Neuronal stem cell (in vitro differentiated cells): Measurements from ENCODE around the gene APC.

Experiments
- DNase-seq: peaks from one replicate; pipeline ENCODE4 v3.0.0-alpha.2; 2013; ENCODE audit warnings: low spot score
- H2AFZ ChIP-seq: one replicate; pipeline ENCODE4 v1.6.1; 2013; ENCODE audit warnings: mild to moderate bottlenecking, low read length, inconsistent platforms
- H2AK5ac ChIP-seq: 2 replicates; pipeline ENCODE4 v1.6.1; 2013; ENCODE audit warnings: low read depth, mild to moderate bottlenecking, inconsistent platforms, low read length, moderate library complexity, mixed read lengths
- H2BK120ac ChIP-seq: 2 replicates; pipeline ENCODE4 v1.6.1; 2013; ENCODE audit warnings: low read depth, mild to moderate bottlenecking, inconsistent platforms, low read length, moderate library complexity, mixed read lengths
- H2BK12ac ChIP-seq: one replicate; pipeline ENCODE4 v1.6.1; 2013; ENCODE audit warnings: low read length, inconsistent platforms
- H2BK15ac ChIP-seq: 2 replicates; pipeline ENCODE4 v1.6.1; 2013; ENCODE audit warnings: mild to moderate bottlenecking, low read length, inconsistent platforms, mixed read lengths
- H2BK5ac ChIP-seq: one replicate; pipeline ENCODE4 v1.6.1; 2013; ENCODE audit warnings: inconsistent platforms, mild to moderate bottlenecking, low read length, moderate library complexity
- H3K14ac ChIP-seq: one replicate; pipeline ENCODE4 v1.6.1; 2013; ENCODE audit warnings: low read length, inconsistent platforms
- H3K18ac ChIP-seq: 2 replicates; pipeline ENCODE4 v1.6.1; 2013; ENCODE audit warnings: low read length, inconsistent platforms
- H3K23ac ChIP-seq: 2 replicates; pipeline ENCODE4 v1.6.1; 2013; ENCODE audit warnings: low read depth, mild to moderate bottlenecking, mixed read lengths, low read length, inconsistent platforms; ENCODE audit not compliant: poor library complexity
- H3K27ac ChIP-seq: replicated peaks from 3 replicates; pipeline ENCODE4 v1.5.1; 2013; ENCODE audit warnings: low read length, inconsistent platforms
- H3K27me3 ChIP-seq, 3 experiments: 2 replicates each; pipeline ENCODE4 v1.6.1; 2013; ENCODE audit warnings: low read length in 3 of 3, mild to moderate bottlenecking in 2 of 3, inconsistent platforms in 1 of 3, low read depth in 1 of 3, mixed read lengths in 1 of 3, moderate library complexity in 1 of 3; ENCODE audit not compliant: control insufficient read depth in 3 of 3, insufficient read depth in 3 of 3
- H3K36me3 ChIP-seq, 2 donors: replicated peaks in 1 of 2; 2 replicates each; pipeline ENCODE4 v1.6.1; 2013; ENCODE audit warnings: low read length in 2 of 2; ENCODE audit not compliant: control insufficient read depth in 2 of 2, insufficient read depth in 2 of 2
- H3K4ac ChIP-seq: 2 replicates; pipeline ENCODE4 v1.6.1; 2013; ENCODE audit warnings: inconsistent platforms, mild to moderate bottlenecking, low read length, moderate library complexity
- H3K4me1 ChIP-seq, 2 donors: 1 replicate in 1 of 2; 2 replicates in 1 of 2; pipeline ENCODE4 v1.6.1; 2013; ENCODE audit warnings: low read length in 2 of 2, low read depth in 1 of 2; ENCODE audit not compliant: control insufficient read depth in 2 of 2, insufficient read depth in 1 of 2
- H3K4me2 ChIP-seq: one replicate; pipeline ENCODE4 v1.6.1; 2013; ENCODE audit warnings: mild to moderate bottlenecking, low read length, inconsistent platforms; ENCODE audit not compliant: insufficient read depth, poor library complexity, severe bottlenecking
- H3K4me3 ChIP-seq, 2 donors: 2 replicates each; pipeline ENCODE4 v1.5.1; 2013; ENCODE audit warnings: low read length in 2 of 2, mild to moderate bottlenecking in 2 of 2, inconsistent platforms in 1 of 2, moderate library complexity in 1 of 2
- H3K79me1 ChIP-seq: one replicate; pipeline ENCODE4 v1.6.1; 2013; ENCODE audit warnings: low read depth, mild to moderate bottlenecking, inconsistent platforms, low read length, moderate library complexity
- H3K9ac ChIP-seq: one replicate; pipeline ENCODE4 v1.6.1; 2013; ENCODE audit warnings: mild to moderate bottlenecking, low read depth, low read length, inconsistent platforms; ENCODE audit not compliant: poor library complexity
- H3K9me3 ChIP-seq, 2 donors: replicated peaks in 1 of 2; 2 replicates each; pipeline versions ENCODE3 to v1.6.1; 2013; ENCODE audit warnings: low read length in 2 of 2, mild to moderate bottlenecking in 2 of 2, inconsistent platforms in 1 of 2, low read depth in 1 of 2, mixed read lengths in 1 of 2, moderate library complexity in 1 of 2; ENCODE audit not compliant: control insufficient read depth in 2 of 2, insufficient read depth in 1 of 2
- H4K8ac ChIP-seq: one replicate; pipeline ENCODE4 v1.6.1; 2013; ENCODE audit warnings: low read depth, mild to moderate bottlenecking, inconsistent platforms, low read length, moderate library complexity
- H4K91ac ChIP-seq: one replicate; pipeline ENCODE4 v1.6.1; 2013; ENCODE audit warnings: low read length, low read depth, mild to moderate bottlenecking, inconsistent platforms; ENCODE audit not compliant: poor library complexity
- WGBS, 2 donors: extraction: QIAGEN DNeasy Blood & Tissue Kit; methylation state at CpG; one replicate each; pipeline ENCODE4 v1.1.7; 2013; ENCODE audit warnings: missing lambda C conversion rate in 2 of 2, mixed read lengths in 1 of 2; ENCODE audit not compliant: insufficient read length in 2 of 2, insufficient replicate concordance in 1 of 2; ENCODE audit errors: extremely low coverage in 2 of 2; 5-methylcytosine and 5-hydroxymethylcytosine counted together

The APC gene

GRCh38 chr5:112867411-112867810, 129.7 kb downstream of the APC start:
- peaks cover 12 to 95% of the 10 kb centered on the region in 2 donors for H3K36me3 ChIP-seq
- H3K9ac ChIP-seq: no peak overlapping the region
- H4K91ac ChIP-seq: no peak overlapping the region
- peaks cover under 1 to 3% of the 10 kb centered on the region in 2 donors for H3K4me1 ChIP-seq
- H3K23ac ChIP-seq: no peak overlapping the region
- no peaks in the 10 kb centered on the region for H3K27me3 ChIP-seq
- no peak overlapping the region for H2BK120ac ChIP-seq
- no CpG with 5 or more reads among the region's 5 CpGs for WGBS, 2 donors
- H3K14ac ChIP-seq: no peak overlapping the region
- H3K27ac ChIP-seq: no peak overlapping the region
- no peak overlapping the region for H2AFZ ChIP-seq
- no peak overlapping the region for H2AK5ac ChIP-seq
- no peak overlapping the region for H3K4me2 ChIP-seq
- H4K8ac ChIP-seq: no peak overlapping the region
- no peak overlapping the region for H2BK5ac ChIP-seq
- no peak for DNase-seq
- H3K4me3 ChIP-seq: no peak overlapping the region
- peaks cover 4% of the 10 kb centered on the region for H3K79me1 ChIP-seq
- no peak overlapping the region for H2BK12ac ChIP-seq
- no peak overlapping the region for H3K18ac ChIP-seq
- no peaks in the 10 kb centered on the region for H3K9me3 ChIP-seq
- H3K4ac ChIP-seq: no peak overlapping the region
- no peak overlapping the region for H2BK15ac ChIP-seq

GRCh38 chr5:112869948-112870347, 132.3 kb downstream of the APC start:
- H3K4ac ChIP-seq: no peak overlapping the region
- no peaks in the 10 kb centered on the region for H3K4me1 ChIP-seq
- no peak overlapping the region for H3K14ac ChIP-seq
- no peak overlapping the region for H2AK5ac ChIP-seq
- no peak overlapping the region for H2BK12ac ChIP-seq
- WGBS, 2 donors: no CpG with 5 or more reads among the region's 3 CpGs
- H3K18ac ChIP-seq: no peak overlapping the region
- no peak overlapping the region for H2BK5ac ChIP-seq
- H3K9me3 ChIP-seq: no peaks in the 10 kb centered on the region
- no peak overlapping the region for H3K27ac ChIP-seq
- H2BK120ac ChIP-seq: no peak overlapping the region
- H3K4me2 ChIP-seq: no peak overlapping the region
- peaks cover 10 to 87% of the 10 kb centered on the region in 2 donors for H3K36me3 ChIP-seq
- no peak overlapping the region for H4K8ac ChIP-seq
- peaks cover 4% of the 10 kb centered on the region for H3K79me1 ChIP-seq
- no peak overlapping the region for H4K91ac ChIP-seq
- no peak for DNase-seq
- H3K27me3 ChIP-seq: no peaks in the 10 kb centered on the region
- H2AFZ ChIP-seq: no peak overlapping the region
- no peak overlapping the region for H3K4me3 ChIP-seq
- H3K9ac ChIP-seq: no peak overlapping the region
- H3K23ac ChIP-seq: no peak overlapping the region
- no peak overlapping the region for H2BK15ac ChIP-seq

- H3K27ac ChIP-seq: no peak overlapping the region
- no peak overlapping the region for H3K4ac ChIP-seq
- H3K36me3 ChIP-seq: peaks cover 9 to 85% of the 10 kb centered on the region in 2 donors
- no peaks in the 10 kb centered on the region for H3K4me1 ChIP-seq
- no peak overlapping the region for H4K91ac ChIP-seq
- H2BK15ac ChIP-seq: no peak overlapping the region
- H3K23ac ChIP-seq: no peak overlapping the region
- no peak overlapping the region for H3K18ac ChIP-seq
- no peak overlapping the region for H2AFZ ChIP-seq
- H4K8ac ChIP-seq: no peak overlapping the region
- no peak overlapping the region for H3K4me3 ChIP-seq
- no peak overlapping the region for H2BK5ac ChIP-seq
- DNase-seq: no peak
- H2BK12ac ChIP-seq: no peak overlapping the region
- H2AK5ac ChIP-seq: no peak overlapping the region
- no peak overlapping the region for H3K4me2 ChIP-seq
- no peak overlapping the region for H3K9ac ChIP-seq
- no peaks in the 10 kb centered on the region for H3K27me3 ChIP-seq
- no CpG with 5 or more reads among the region's 3 CpGs for WGBS, 2 donors
- no peaks in the 10 kb centered on the region for H3K9me3 ChIP-seq
- H3K79me1 ChIP-seq: peaks cover 4% of the 10 kb centered on the region
- no peak overlapping the region for H3K14ac ChIP-seq
- H2BK120ac ChIP-seq: no peak overlapping the region
These were observed 133.3 kb downstream of the APC start for GRCh38 chr5:112870966-112871365.

GRCh38 chr5:112876362-112876761, 138.7 kb downstream of the APC start:
- H2AK5ac ChIP-seq: no peak overlapping the region
- H2BK12ac ChIP-seq: no peak overlapping the region
- H2BK5ac ChIP-seq: no peak overlapping the region
- DNase-seq: no peak
- H4K91ac ChIP-seq: no peak overlapping the region
- no CpG with 5 or more reads among the region's 2 CpGs for WGBS, 2 donors
- no peaks in the 10 kb centered on the region for H3K27me3 ChIP-seq
- no peak overlapping the region for H3K4ac ChIP-seq
- no peak overlapping the region for H3K14ac ChIP-seq
- H3K27ac ChIP-seq: no peak overlapping the region
- H4K8ac ChIP-seq: no peak overlapping the region
- H2BK120ac ChIP-seq: no peak overlapping the region
- no peak overlapping the region for H3K4me3 ChIP-seq
- H3K9me3 ChIP-seq: no peaks in the 10 kb centered on the region
- no peak overlapping the region for H2AFZ ChIP-seq
- H2BK15ac ChIP-seq: no peak overlapping the region
- no peak overlapping the region for H3K23ac ChIP-seq
- no peak overlapping the region for H3K4me2 ChIP-seq
- H3K18ac ChIP-seq: no peak overlapping the region
- no peaks in the 10 kb centered on the region for H3K4me1 ChIP-seq
- no peak overlapping the region for H3K9ac ChIP-seq
- H3K36me3 ChIP-seq: peaks cover 4 to 83% of the 10 kb centered on the region in 2 donors
- H3K79me1 ChIP-seq: no peaks in the 10 kb centered on the region
